Cardiac muscle cell (in vitro differentiated cells and primary cell): ENCODE results near the gene ZNFX1. TPM values are rescaled to one million over a fixed set of nuclear protein-coding genes. Genes with fewer than 3 reads are reported as not detected.

Experiments used
- DNase-seq, 2 donors: peaks; one replicate each; pipeline versions ENCODE4 v3.0.0 to v3.0.0-alpha.2; 2010 to 2017; ENCODE audit warnings: low read depth in 1 of 2, low spot score in 1 of 2
- H3K27ac ChIP-seq: fragments of 200-600 bp; sonication (generic); 2 replicates; pipeline ENCODE4 v1.5.1; 2016
- H3K27me3 ChIP-seq: fragments of 200-600 bp; sonication (generic); 2 replicates; pipeline ENCODE4 v1.6.0; 2016; ENCODE audit warnings: control low read depth
- H3K36me3 ChIP-seq: fragments of 200-600 bp; sonication (generic); 2 replicates; pipeline ENCODE4 v1.5.1; 2016; ENCODE audit warnings: control low read depth
- H3K4me1 ChIP-seq: fragments of 200-600 bp; sonication (generic); 2 replicates; pipeline ENCODE4 v1.8.1; 2017; ENCODE audit warnings: low read depth, mild to moderate bottlenecking, mixed run types
- H3K4me3 ChIP-seq: fragments of 200-600 bp; sonication (generic); 2 replicates; pipeline ENCODE4 v1.5.1; 2016; ENCODE audit warnings: mild to moderate bottlenecking
- H3K9me3 ChIP-seq: fragments of 200-600 bp; sonication (generic); 2 replicates; pipeline ENCODE4 v1.5.1; 2017; ENCODE audit warnings: low read depth, mild to moderate bottlenecking, control low read depth
- CTCF ChIP-seq: IDR thresholded peaks from 2 replicates; pipeline ENCODE4 v1.5.1; 2012; ENCODE audit warnings: low read depth, mild to moderate bottlenecking, low read length
- polyA plus RNA-seq: library from polyadenylated mRNA; unstranded; fragments of >200 nt; fragmentation: Nextera tagmentation; extraction: Ambion mirVana; gene quantifications from 2 replicates; pipeline ENCODE4 v1.2.1, GENCODE V29; 2016
- total RNA-seq: library from RNA; depleted of rRNA; stranded (reverse); fragments of >200 nt; gene quantifications from 2 replicates; pipeline ENCODE4 v1.2.3, GENCODE V29; 2016

Gene ZNFX1
- total and polyA plus RNA-seq, 2 experiments from 2014 or later = 5.0 to 8.2 TPM

GRCh38 chr20:49214571-49214970 is 63.3 kb downstream of the ZNFX1 start:
- Histone ChIP-seq H3K4me3 (no peak overlapping the region), H3K4me1 (peaks cover 4% of the 10 kb centered on the region), H3K27me3 (no peaks in the 10 kb centered on the region), H3K9me3 (no peaks in the 10 kb centered on the region), H3K27ac (no peak overlapping the region), H3K36me3 (no peaks in the 10 kb centered on the region)
- TF ChIP-seq CTCF = no peak
- no peak for DNase-seq

GRCh38 chr20:49210757-49211110 is 67.1 kb downstream of the ZNFX1 start:
- H3K4me1 ChIP-seq = no peaks in the 10 kb centered on the region
- no peaks in the 10 kb centered on the region for H3K9me3 ChIP-seq
- H3K27ac ChIP-seq = no peak overlapping the region
- no peak for DNase-seq
- no peak overlapping the region for H3K4me3 ChIP-seq
- TF ChIP-seq CTCF = no peak
- no peaks in the 10 kb centered on the region for H3K27me3 ChIP-seq
- no peaks in the 10 kb centered on the region for H3K36me3 ChIP-seq

GRCh38 chr20:49210101-49210756 is 67.6 kb downstream of the ZNFX1 start:
- no peaks in the 10 kb centered on the region for H3K36me3 ChIP-seq
- H3K27ac ChIP-seq = no peak overlapping the region
- TF ChIP-seq CTCF = no peak
- no peak for DNase-seq
- H3K27me3 ChIP-seq = no peaks in the 10 kb centered on the region
- no peaks in the 10 kb centered on the region for H3K9me3 ChIP-seq
- H3K4me3 ChIP-seq = no peak overlapping the region
- H3K4me1 ChIP-seq = no peaks in the 10 kb centered on the region

GRCh38 chr20:49207076-49207475 is 70.8 kb downstream of the ZNFX1 start:
- Histone ChIP-seq H3K36me3 (no peaks in the 10 kb centered on the region), H3K4me3 (no peak overlapping the region), H3K27ac (no peak overlapping the region), H3K27me3 (no peaks in the 10 kb centered on the region), H3K9me3 (no peaks in the 10 kb centered on the region), H3K4me1 (no peaks in the 10 kb centered on the region)
- no peak for TF ChIP-seq CTCF
- DNase-seq = no peak

- Histone ChIP-seq H3K36me3 (no peaks in the 10 kb centered on the region), H3K27me3 (no peaks in the 10 kb centered on the region), H3K27ac (no peak overlapping the region), H3K4me1 (no peaks in the 10 kb centered on the region), H3K4me3 (no peak overlapping the region), H3K9me3 (no peaks in the 10 kb centered on the region)
- no peak for DNase-seq
- TF ChIP-seq CTCF = no peak
These were observed 74.1 kb downstream of the ZNFX1 start for GRCh38 chr20:49203746-49204145.
